MM.1S (cell line): ENCODE measurements around the gene TANC1.

Experiments used
- DNase-seq: peaks from one replicate; pipeline ENCODE4 v3.0.0-alpha.2; 2015
- H2AFZ ChIP-seq: fragments of 300-600 bp; sonication (generic); 2 replicates; pipeline ENCODE4 v1.6.0; 2016; ENCODE audit warnings: antibody characterized with exemption, low read length
- H3F3A ChIP-seq: fragments of 300-600 bp; sonication (generic); 2 replicates; pipeline ENCODE4 v1.6.1; 2016; ENCODE audit warnings: mild to moderate bottlenecking, antibody characterized with exemption, low read length, moderate library complexity, mixed read lengths; ENCODE audit not compliant: insufficient read depth
- H3K27ac ChIP-seq: fragments of 300-600 bp; sonication (generic); 2 replicates; pipeline ENCODE4 v1.5.1; 2016; ENCODE audit warnings: mild to moderate bottlenecking, low read length
- H3K27me3 ChIP-seq: fragments of 300-600 bp; sonication (generic); replicated peaks from 2 replicates; pipeline ENCODE4 v1.6.0; 2016; ENCODE audit warnings: low read length; ENCODE audit not compliant: insufficient read depth
- H3K36me3 ChIP-seq: fragments of 300-600 bp; sonication (generic); replicated peaks from 2 replicates; pipeline ENCODE4 v1.6.1; 2016; ENCODE audit warnings: mild to moderate bottlenecking, low read length, mixed read lengths; ENCODE audit not compliant: insufficient read depth
- H3K4me1 ChIP-seq: fragments of 300-600 bp; sonication (generic); 2 replicates; pipeline ENCODE4 v1.6.1; 2016; ENCODE audit warnings: low read length, mixed read lengths
- H3K4me2 ChIP-seq: fragments of 300-600 bp; sonication (generic); 2 replicates; pipeline ENCODE4 v1.6.0; 2016; ENCODE audit warnings: low read depth, low read length
- H3K4me3 ChIP-seq: fragments of 300-600 bp; sonication (generic); 2 replicates; pipeline ENCODE4 v1.5.1; 2016; ENCODE audit warnings: low read length, mixed read lengths
- H3K79me2 ChIP-seq: fragments of 300-600 bp; sonication (generic); 2 replicates; pipeline ENCODE4 v1.6.1; 2016; ENCODE audit warnings: mixed run types, low read length, mixed read lengths
- H3K9ac ChIP-seq: fragments of 300-600 bp; sonication (generic); 2 replicates; pipeline ENCODE4 v1.6.1; 2016; ENCODE audit warnings: low read length, mixed read lengths
- H3K9me2 ChIP-seq: fragments of 300-600 bp; sonication (generic); replicated peaks from 2 replicates; pipeline ENCODE4 v1.6.1; 2016; ENCODE audit warnings: mild to moderate bottlenecking, low read length, mixed read lengths; ENCODE audit not compliant: insufficient read depth
- H3K9me3 ChIP-seq: fragments of 300-600 bp; sonication (generic); replicated peaks from 2 replicates; pipeline ENCODE4 v1.6.1; 2016; ENCODE audit warnings: mild to moderate bottlenecking, low read length, mixed read lengths; ENCODE audit not compliant: insufficient read depth
- H4K20me1 ChIP-seq: fragments of 300-600 bp; sonication (generic); 2 replicates; pipeline ENCODE4 v1.6.1; 2016; ENCODE audit warnings: mild to moderate bottlenecking, low read length, moderate library complexity, mixed read lengths; ENCODE audit not compliant: insufficient read depth
- CTCF ChIP-seq: fragments of 300-600 bp; sonication (generic); IDR thresholded peaks from 2 replicates; pipeline ENCODE4 v1.5.1; 2016; ENCODE audit warnings: antibody characterized with exemption, low read length, mixed read lengths
- EZH2 ChIP-seq: fragments of 300-600 bp; sonication (generic); optimal IDR thresholded peaks from 2 replicates; pipeline ENCODE3; 2017; ENCODE audit warnings: low read depth, mild to moderate bottlenecking, antibody characterized with exemption, low read length, mixed read lengths
- EZH2phosphoT487 ChIP-seq: fragments of 300-600 bp; sonication (generic); IDR thresholded peaks from 2 replicates; pipeline ENCODE4 v1.6.1; 2018; ENCODE audit warnings: antibody characterized with exemption, low read length

Gene TANC1

GRCh38 chr2:159002462-159003111 is 34.1 kb downstream of the TANC1 start:
- Histone ChIP-seq H3K79me2 (no peaks in the 10 kb centered on the region), H3K9me2 (no peaks in the 10 kb centered on the region), H3K4me3 (no peak overlapping the region), H4K20me1 (no peaks in the 10 kb centered on the region), H3K27me3 (no peaks in the 10 kb centered on the region), H3K36me3 (no peaks in the 10 kb centered on the region), H3K9ac (no peak overlapping the region), H3K4me2 (no peak overlapping the region), H3K4me1 (no peaks in the 10 kb centered on the region), H3F3A (no peaks in the 10 kb centered on the region), H3K27ac (no peak overlapping the region), H3K9me3 (no peaks in the 10 kb centered on the region), H2AFZ (no peak overlapping the region)
- TF ChIP-seq CTCF, result no peak
- TF ChIP-seq EZH2phosphoT487, result no peak
- no peak for TF ChIP-seq EZH2
- DNase-seq, result no peak

GRCh38 chr2:159003555-159003954 is 35.1 kb downstream of the TANC1 start:
- H2AFZ ChIP-seq, result no peak overlapping the region
- H3K4me1 ChIP-seq, result no peaks in the 10 kb centered on the region
- H3K9me3 ChIP-seq, result no peaks in the 10 kb centered on the region
- no peak overlapping the region for H3K4me3 ChIP-seq
- H3K9me2 ChIP-seq, result no peaks in the 10 kb centered on the region
- no peaks in the 10 kb centered on the region for H3F3A ChIP-seq
- no peak overlapping the region for H3K27ac ChIP-seq
- H4K20me1 ChIP-seq, result no peaks in the 10 kb centered on the region
- H3K36me3 ChIP-seq, result no peaks in the 10 kb centered on the region
- TF ChIP-seq EZH2 (no peak), CTCF (no peak), EZH2phosphoT487 (no peak)
- no peak overlapping the region for H3K9ac ChIP-seq
- H3K27me3 ChIP-seq, result no peaks in the 10 kb centered on the region
- no peak overlapping the region for H3K4me2 ChIP-seq
- no peak for DNase-seq
- H3K79me2 ChIP-seq, result no peaks in the 10 kb centered on the region

- Histone ChIP-seq H3K4me1 (no peaks in the 10 kb centered on the region), H3K27ac (no peak overlapping the region), H3K9me3 (no peaks in the 10 kb centered on the region), H3K9ac (no peak overlapping the region), H4K20me1 (no peaks in the 10 kb centered on the region), H3K4me3 (no peak overlapping the region), H2AFZ (no peak overlapping the region), H3K9me2 (no peaks in the 10 kb centered on the region), H3K4me2 (no peak overlapping the region), H3K36me3 (no peaks in the 10 kb centered on the region), H3K27me3 (no peaks in the 10 kb centered on the region), H3K79me2 (no peaks in the 10 kb centered on the region), H3F3A (no peaks in the 10 kb centered on the region)
- TF ChIP-seq EZH2, result no peak
- no peak for TF ChIP-seq CTCF
- no peak for TF ChIP-seq EZH2phosphoT487
- DNase-seq, result no peak
Measured at GRCh38 chr2:159004849-159005248, 36.4 kb downstream of the TANC1 start.
